Gastroesophageal sphincter (tissue), 3 donors: ENCODE results near the gene RNLS.

ENCODE experiments used
- POLR2AphosphoS5 ChIP-seq: sonication (generic); formaldehyde crosslinking; IDR thresholded peaks from one replicate; pipeline ENCODE4 v1.6.1; 2017; ENCODE audit warnings: antibody characterized with exemption
- TF ChIP-seq, protein P1 (sequence below), 4 experiments: fragments of 200-600 bp in 2 of 4; fragments of 450-650 bp in 2 of 4; sonication (generic) in 1 of 4; IDR thresholded peaks; one replicate each; pipeline ENCODE4 v1.5.1; 2017 to 2019; ENCODE audit warnings: antibody characterized with exemption in 4 of 4, mild to moderate bottlenecking in 2 of 4, moderate library complexity in 2 of 4

DNA sequence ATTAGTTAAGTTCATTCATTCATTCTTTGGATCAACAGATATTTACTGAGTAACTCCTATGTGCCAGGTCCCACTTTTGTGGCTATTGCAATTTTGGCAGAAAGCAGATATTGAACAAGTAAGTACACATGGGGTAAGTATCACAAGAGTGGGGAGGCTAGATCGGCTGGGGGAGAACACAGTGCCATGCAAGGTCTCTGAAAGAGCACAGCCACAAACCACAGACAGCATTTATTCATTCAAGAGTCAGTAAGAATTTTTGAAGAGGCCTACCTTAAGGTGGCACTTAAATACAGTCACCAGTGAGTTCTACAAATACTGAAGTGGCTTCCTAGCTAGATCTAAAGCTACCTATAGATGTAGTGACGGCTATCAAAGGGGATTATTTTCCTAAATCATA lies 304.2 kb downstream of the RNLS start:
- TF ChIP-seq, protein P1, sequence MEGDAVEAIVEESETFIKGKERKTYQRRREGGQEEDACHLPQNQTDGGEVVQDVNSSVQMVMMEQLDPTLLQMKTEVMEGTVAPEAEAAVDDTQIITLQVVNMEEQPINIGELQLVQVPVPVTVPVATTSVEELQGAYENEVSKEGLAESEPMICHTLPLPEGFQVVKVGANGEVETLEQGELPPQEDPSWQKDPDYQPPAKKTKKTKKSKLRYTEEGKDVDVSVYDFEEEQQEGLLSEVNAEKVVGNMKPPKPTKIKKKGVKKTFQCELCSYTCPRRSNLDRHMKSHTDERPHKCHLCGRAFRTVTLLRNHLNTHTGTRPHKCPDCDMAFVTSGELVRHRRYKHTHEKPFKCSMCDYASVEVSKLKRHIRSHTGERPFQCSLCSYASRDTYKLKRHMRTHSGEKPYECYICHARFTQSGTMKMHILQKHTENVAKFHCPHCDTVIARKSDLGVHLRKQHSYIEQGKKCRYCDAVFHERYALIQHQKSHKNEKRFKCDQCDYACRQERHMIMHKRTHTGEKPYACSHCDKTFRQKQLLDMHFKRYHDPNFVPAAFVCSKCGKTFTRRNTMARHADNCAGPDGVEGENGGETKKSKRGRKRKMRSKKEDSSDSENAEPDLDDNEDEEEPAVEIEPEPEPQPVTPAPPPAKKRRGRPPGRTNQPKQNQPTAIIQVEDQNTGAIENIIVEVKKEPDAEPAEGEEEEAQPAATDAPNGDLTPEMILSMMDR (IDR thresholded peaks at IDR 0.05), result no peak
- no peak for TF ChIP-seq POLR2AphosphoS5
